ENCODE measurements around the gene CISH. TPM values are rescaled to one million over a fixed set of nuclear protein-coding genes. Genes with fewer than 3 reads are reported as not detected.

CISH gene
- total RNA-seq, 1 experiment from 2014 or later: 0.57 TPM

GRCh38 chr3:50604110-50604621, 7.4 kb downstream of the CISH start:
- Histone ChIP-seq H3K27me3 (ENCODE audit: control insufficient read depth, insufficient read depth, low read length) (no peaks in the 10 kb centered on the region), H3K4me1 (ENCODE audit: control insufficient read depth, insufficient read depth, low read length) (peaks cover 11% of the 10 kb centered on the region), H3K36me3 (ENCODE audit: control insufficient read depth, insufficient read depth, low read length) (no peaks in the 10 kb centered on the region), H3K27ac (ENCODE audit: low read length) (no peak overlapping the region), H3K9me3 (ENCODE audit: control insufficient read depth, insufficient read depth, low read depth, low read length) (no peaks in the 10 kb centered on the region), H3K4me3 (ENCODE audit: low read depth in 2 of 2, low read length in 2 of 2) (no peak overlapping the region)
- ChIA-PET POLR2A (no interaction called here), CTCF (no interaction called here)
- no TSS peak for BruUV-seq (replicated peaks)
- ATAC-seq (no peak), DNase-seq (ENCODE audit: low read depth, low spot score) (no peak)
- in situ Hi-C loops (cut with HindIII; ENCODE audit: low pct_unique_long_range_greater_than_20kb, low sequenced_read_pairs) (no loop called here), intact Hi-C loops (cut with micrococcal nuclease; ENCODE audit: unreplicated experiment) (no loop called here)
- TF ChIP-seq CTCF (IDR thresholded peaks at IDR 0.05) (no peak), TCF7L2 (IDR thresholded peaks at IDR 0.05; ENCODE audit: low read depth, low read length) (no peak), SIN3A (IDR thresholded peaks at IDR 0.05; ENCODE audit: borderline replicate concordance, insufficient read depth, low read depth, low read length) (no peak), POLR2AphosphoS5 (IDR thresholded peaks at IDR 0.05; ENCODE audit: low read depth, low read length) (no peak)
- TF ChIP-seq, protein P1, sequence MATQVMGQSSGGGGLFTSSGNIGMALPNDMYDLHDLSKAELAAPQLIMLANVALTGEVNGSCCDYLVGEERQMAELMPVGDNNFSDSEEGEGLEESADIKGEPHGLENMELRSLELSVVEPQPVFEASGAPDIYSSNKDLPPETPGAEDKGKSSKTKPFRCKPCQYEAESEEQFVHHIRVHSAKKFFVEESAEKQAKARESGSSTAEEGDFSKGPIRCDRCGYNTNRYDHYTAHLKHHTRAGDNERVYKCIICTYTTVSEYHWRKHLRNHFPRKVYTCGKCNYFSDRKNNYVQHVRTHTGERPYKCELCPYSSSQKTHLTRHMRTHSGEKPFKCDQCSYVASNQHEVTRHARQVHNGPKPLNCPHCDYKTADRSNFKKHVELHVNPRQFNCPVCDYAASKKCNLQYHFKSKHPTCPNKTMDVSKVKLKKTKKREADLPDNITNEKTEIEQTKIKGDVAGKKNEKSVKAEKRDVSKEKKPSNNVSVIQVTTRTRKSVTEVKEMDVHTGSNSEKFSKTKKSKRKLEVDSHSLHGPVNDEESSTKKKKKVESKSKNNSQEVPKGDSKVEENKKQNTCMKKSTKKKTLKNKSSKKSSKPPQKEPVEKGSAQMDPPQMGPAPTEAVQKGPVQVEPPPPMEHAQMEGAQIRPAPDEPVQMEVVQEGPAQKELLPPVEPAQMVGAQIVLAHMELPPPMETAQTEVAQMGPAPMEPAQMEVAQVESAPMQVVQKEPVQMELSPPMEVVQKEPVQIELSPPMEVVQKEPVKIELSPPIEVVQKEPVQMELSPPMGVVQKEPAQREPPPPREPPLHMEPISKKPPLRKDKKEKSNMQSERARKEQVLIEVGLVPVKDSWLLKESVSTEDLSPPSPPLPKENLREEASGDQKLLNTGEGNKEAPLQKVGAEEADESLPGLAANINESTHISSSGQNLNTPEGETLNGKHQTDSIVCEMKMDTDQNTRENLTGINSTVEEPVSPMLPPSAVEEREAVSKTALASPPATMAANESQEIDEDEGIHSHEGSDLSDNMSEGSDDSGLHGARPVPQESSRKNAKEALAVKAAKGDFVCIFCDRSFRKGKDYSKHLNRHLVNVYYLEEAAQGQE (IDR thresholded peaks at IDR 0.05; ENCODE audit: insufficient read depth in 1 of 2, low read depth in 2 of 2, low read length in 1 of 2): no peak

GRCh38 chr3:50603261-50604109, 8.1 kb downstream of the CISH start:
- DNase-seq (ENCODE audit: low read depth, low spot score) (no peak), ATAC-seq (no peak)
- BruUV-seq (replicated peaks): no TSS peak
- H3K4me1 ChIP-seq (ENCODE audit: control insufficient read depth, insufficient read depth, low read length): peaks cover 11% of the 10 kb centered on the region
- no peak overlapping the region for H3K4me3 ChIP-seq (ENCODE audit: low read depth in 2 of 2, low read length in 2 of 2)
- in situ Hi-C loops (cut with HindIII; ENCODE audit: low pct_unique_long_range_greater_than_20kb, low sequenced_read_pairs) (no loop called here), intact Hi-C loops (cut with micrococcal nuclease; ENCODE audit: unreplicated experiment) (no loop called here)
- ChIA-PET POLR2A (no interaction called here), CTCF (no interaction called here)
- H3K9me3 ChIP-seq (ENCODE audit: control insufficient read depth, insufficient read depth, low read depth, low read length): no peaks in the 10 kb centered on the region
- H3K36me3 ChIP-seq (ENCODE audit: control insufficient read depth, insufficient read depth, low read length): no peaks in the 10 kb centered on the region
- no peak for TF ChIP-seq CTCF (IDR thresholded peaks at IDR 0.05)
- no peak for TF ChIP-seq TCF7L2 (IDR thresholded peaks at IDR 0.05; ENCODE audit: low read depth, low read length)
- TF ChIP-seq POLR2AphosphoS5 (IDR thresholded peaks at IDR 0.05; ENCODE audit: low read depth, low read length): no peak
- TF ChIP-seq, protein P1 (IDR thresholded peaks at IDR 0.05; ENCODE audit: insufficient read depth in 1 of 2, low read depth in 2 of 2, low read length in 1 of 2): no peak
- TF ChIP-seq SIN3A (IDR thresholded peaks at IDR 0.05; ENCODE audit: borderline replicate concordance, insufficient read depth, low read depth, low read length): no peak
- H3K27me3 ChIP-seq (ENCODE audit: control insufficient read depth, insufficient read depth, low read length): no peaks in the 10 kb centered on the region
- H3K27ac ChIP-seq (ENCODE audit: low read length): no peak overlapping the region
